Hepatocyte (in vitro differentiated cells): Measurements from ENCODE around the gene DMXL1. TPM values are rescaled to one million over a fixed set of nuclear protein-coding genes. Genes with fewer than 3 reads are reported as not detected.

Experiments
- DNase-seq: peaks from one replicate; pipeline ENCODE4 v3.0.0-alpha.2; 2016; ENCODE audit warnings: low spot score
- H2AFZ ChIP-seq: fragments of 200-600 bp; sonication (generic); 2 replicates; pipeline ENCODE4 v1.6.0; 2016; ENCODE audit warnings: antibody characterized with exemption, mild to moderate bottlenecking
- H3K27ac ChIP-seq: fragments of 200-600 bp; sonication (generic); 2 replicates; pipeline ENCODE4 v1.5.1; 2016; ENCODE audit warnings: mild to moderate bottlenecking
- H3K27me3 ChIP-seq: fragments of 200-600 bp; sonication (generic); 2 replicates; pipeline ENCODE4 v1.6.1; 2016
- H3K36me3 ChIP-seq: fragments of 200-600 bp; sonication (generic); replicated peaks from 2 replicates; pipeline ENCODE4 v1.5.1; 2016; ENCODE audit warnings: low read depth; ENCODE audit not compliant: insufficient read depth
- H3K4me1 ChIP-seq: fragments of 200-600 bp; sonication (generic); 2 replicates; pipeline ENCODE4 v1.5.1; 2016; ENCODE audit warnings: mild to moderate bottlenecking, moderate library complexity; ENCODE audit not compliant: insufficient read depth
- H3K4me2 ChIP-seq: fragments of 200-600 bp; sonication (generic); 2 replicates; pipeline ENCODE4 v1.6.0; 2016
- H3K4me3 ChIP-seq: fragments of 200-600 bp; sonication (generic); 2 replicates; pipeline ENCODE4 v1.5.1; 2016; ENCODE audit warnings: mild to moderate bottlenecking
- H3K79me2 ChIP-seq: fragments of 200-600 bp; sonication (generic); 2 replicates; pipeline ENCODE4 v1.6.0; 2017; ENCODE audit warnings: mild to moderate bottlenecking
- H3K9me2 ChIP-seq: fragments of 200-600 bp; sonication (generic); replicated peaks from 2 replicates; pipeline ENCODE4 v1.6.0; 2017; ENCODE audit warnings: mild to moderate bottlenecking; ENCODE audit not compliant: insufficient read depth
- H3K9me3 ChIP-seq: fragments of 200-600 bp; sonication (generic); 2 replicates; pipeline ENCODE4 v1.5.1; 2016; ENCODE audit warnings: low read depth, mild to moderate bottlenecking
- H4K20me1 ChIP-seq: fragments of 200-600 bp; sonication (generic); 2 replicates; pipeline ENCODE4 v1.6.0; 2016; ENCODE audit warnings: mild to moderate bottlenecking; ENCODE audit not compliant: insufficient read depth, poor library complexity, severe bottlenecking
- CTCF ChIP-seq: fragments of 200-600 bp; sonication (generic); IDR thresholded peaks from 2 replicates; pipeline ENCODE4 v1.5.1; 2016; ENCODE audit warnings: antibody characterized with exemption, mild to moderate bottlenecking; ENCODE audit not compliant: poor library complexity
- EZH2 ChIP-seq: fragments of 200-600 bp; sonication (generic); IDR thresholded peaks from 2 replicates; pipeline ENCODE4 v1.6.1; 2016; ENCODE audit warnings: antibody characterized with exemption, mild to moderate bottlenecking, borderline replicate concordance
- EZH2phosphoT487 ChIP-seq: fragments of 200-600 bp; sonication (generic); IDR thresholded peaks from one replicate; pipeline ENCODE4 v1.6.1; 2018; ENCODE audit warnings: antibody characterized with exemption, mild to moderate bottlenecking, low read depth, moderate library complexity; ENCODE audit not compliant: unreplicated experiment, severe bottlenecking
- WGBS: methylation state at CpG from one replicate; pipeline ENCODE4 v1.1.6; 2016; ENCODE audit warnings: low lambda C conversion rate; ENCODE audit errors: missing lambda C conversion rate; 5-methylcytosine and 5-hydroxymethylcytosine counted together
- polyA plus RNA-seq: library from polyadenylated mRNA; unstranded; fragments of >200 nt; fragmentation: Nextera tagmentation; extraction: Ambion mirVana; gene quantifications from 2 replicates; pipeline ENCODE4 v1.2.1, GENCODE V29; 2016
- total RNA-seq: library from RNA; depleted of rRNA; stranded (reverse); fragments of >200 nt; gene quantifications from 2 replicates; pipeline ENCODE4 v1.2.3, GENCODE V29; 2014

The DMXL1 gene
- total and polyA plus RNA-seq, 2 experiments from 2014 or later, result 13.3 to 46.1 TPM

GRCh38 chr5:119105971-119106370, 35.1 kb downstream of the DMXL1 start:
- Histone ChIP-seq H3K4me2 (no peak overlapping the region), H3K27ac (no peak overlapping the region), H4K20me1 (no peaks in the 10 kb centered on the region), H2AFZ (no peak overlapping the region), H3K79me2 (peaks cover 2% of the 10 kb centered on the region), H3K9me2 (no peaks in the 10 kb centered on the region), H3K36me3 (no peaks in the 10 kb centered on the region), H3K27me3 (no peaks in the 10 kb centered on the region), H3K4me1 (no peaks in the 10 kb centered on the region), H3K4me3 (no peak overlapping the region), H3K9me3 (no peaks in the 10 kb centered on the region)
- no peak for DNase-seq
- TF ChIP-seq EZH2phosphoT487 (no peak), EZH2 (no peak), CTCF (no peak)

- H4K20me1 ChIP-seq, result no peaks in the 10 kb centered on the region
- no peaks in the 10 kb centered on the region for H3K79me2 ChIP-seq
- no peaks in the 10 kb centered on the region for H3K9me2 ChIP-seq
- 95% methylated on average over 5 of the region's 5 CpGs for WGBS
- DNase-seq, result no peak
- no peaks in the 10 kb centered on the region for H3K36me3 ChIP-seq
- no peak overlapping the region for H3K4me2 ChIP-seq
- no peaks in the 10 kb centered on the region for H3K9me3 ChIP-seq
- no peaks in the 10 kb centered on the region for H3K27me3 ChIP-seq
- TF ChIP-seq CTCF (no peak), EZH2 (no peak), EZH2phosphoT487 (no peak)
- no peaks in the 10 kb centered on the region for H3K4me1 ChIP-seq
- H3K4me3 ChIP-seq, result no peak overlapping the region
- H2AFZ ChIP-seq, result no peak overlapping the region
- H3K27ac ChIP-seq, result no peak overlapping the region
These were observed 41.3 kb downstream of the DMXL1 start for GRCh38 chr5:119112151-119112550.

GRCh38 chr5:119117237-119117636, 46.4 kb downstream of the DMXL1 start:
- Histone ChIP-seq H4K20me1 (no peaks in the 10 kb centered on the region), H3K36me3 (no peaks in the 10 kb centered on the region), H3K4me3 (no peak overlapping the region), H3K27me3 (no peaks in the 10 kb centered on the region), H3K9me3 (no peaks in the 10 kb centered on the region), H3K27ac (no peak overlapping the region), H3K79me2 (no peaks in the 10 kb centered on the region), H3K4me1 (no peaks in the 10 kb centered on the region), H3K9me2 (no peaks in the 10 kb centered on the region), H3K4me2 (no peak overlapping the region), H2AFZ (no peak overlapping the region)
- TF ChIP-seq EZH2phosphoT487 (no peak), CTCF (no peak), EZH2 (no peak)
- 94% methylated on average over 2 of the region's 2 CpGs for WGBS
- no peak for DNase-seq

GRCh38 chr5:119118000-119118399, 47.1 kb downstream of the DMXL1 start:
- no peaks in the 10 kb centered on the region for H3K4me1 ChIP-seq
- no peaks in the 10 kb centered on the region for H3K79me2 ChIP-seq
- no peak overlapping the region for H3K4me3 ChIP-seq
- DNase-seq, result no peak
- H3K27me3 ChIP-seq, result no peaks in the 10 kb centered on the region
- H4K20me1 ChIP-seq, result no peaks in the 10 kb centered on the region
- no peaks in the 10 kb centered on the region for H3K9me3 ChIP-seq
- no peaks in the 10 kb centered on the region for H3K36me3 ChIP-seq
- no peak overlapping the region for H3K27ac ChIP-seq
- no peak overlapping the region for H2AFZ ChIP-seq
- H3K4me2 ChIP-seq, result no peak overlapping the region
- no peaks in the 10 kb centered on the region for H3K9me2 ChIP-seq
- TF ChIP-seq CTCF (no peak), EZH2 (no peak), EZH2phosphoT487 (no peak)
